ENCODE measurements around the gene OR2D2. TPM values are rescaled to one million over a fixed set of nuclear protein-coding genes. Genes with fewer than 3 reads are reported as not detected.
A peak's percentile ranks its signal among the peaks of the same experiment; 100 is the strongest.

OR2D2 gene
- 0.51 and 0.87 TPM in 2 replicates for total RNA-seq (2012; rRNA removed)

DNA sequence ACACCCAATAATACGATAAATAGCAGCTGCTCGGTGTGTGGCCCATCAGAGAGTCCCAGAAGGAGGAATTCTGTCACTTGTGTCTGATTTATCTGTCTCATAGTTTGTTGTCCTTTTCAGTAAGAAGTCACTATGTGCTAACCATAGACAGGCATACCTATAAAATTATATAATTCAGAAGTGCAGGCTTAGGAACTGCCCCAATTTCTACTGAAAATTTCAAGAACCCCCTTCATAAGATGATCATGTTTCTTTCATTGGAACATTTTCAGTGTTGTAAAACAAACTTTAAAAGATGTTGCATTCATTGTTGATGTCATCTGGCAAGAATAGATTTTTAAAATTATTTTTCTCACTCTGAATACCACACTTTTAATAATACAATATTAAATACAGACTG lies at the start of gene OR2D2:
Gene OR2D2, minus strand, starts transcription at position 101 of the 400 bp plus-strand sequence. Its CDS starts 0 bp downstream, at position 101.
- Histone ChIP-seq H3K4me2 (ENCODE audit: low read length) (no peak within 1 kb of the TSS), H3K36me3 (ENCODE audit: insufficient read depth, low read length) (no peaks in the 10 kb centered on the region), H3K4me3 (ENCODE audit: low read length) (no peak within 1 kb of the TSS), H3K4me1 (ENCODE audit: control insufficient read depth, insufficient read depth, low read length) (no peaks in the 10 kb centered on the region), H3K9ac (ENCODE audit: low read depth, low read length) (no peak within 1 kb of the TSS), H3K27me3 (ENCODE audit: control insufficient read depth, insufficient read depth, low read length) (no peaks in the 10 kb centered on the region), H3K9me3 (replicated peaks; ENCODE audit: low read length) (no peaks in the 10 kb centered on the region)

DNA sequence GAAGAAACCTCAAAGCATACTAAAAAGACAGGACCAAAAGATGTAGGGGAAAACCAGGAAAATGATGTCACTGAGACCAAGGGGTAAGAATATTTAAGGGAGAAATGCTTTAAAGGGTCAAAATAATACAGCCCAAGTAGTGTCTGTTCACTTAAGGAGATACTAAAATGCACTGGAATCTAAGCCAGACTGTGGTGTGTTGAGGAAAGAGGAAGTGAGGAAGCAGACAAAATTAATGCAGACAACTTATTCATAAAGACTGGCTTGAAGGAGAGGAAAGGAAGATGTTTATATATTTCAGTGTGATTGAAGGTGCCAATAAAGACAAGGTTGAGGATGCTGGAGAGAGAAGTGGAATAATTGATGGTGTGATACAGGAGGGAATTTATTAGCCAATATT lies 49.7 kb upstream of the OR2D2 start:
- H3K9me3 ChIP-seq (replicated peaks; ENCODE audit: low read length) = no peaks in the 10 kb centered on the region
- no peaks in the 10 kb centered on the region for H3K4me1 ChIP-seq (ENCODE audit: control insufficient read depth, insufficient read depth, low read length)
- H3K27me3 ChIP-seq (ENCODE audit: control insufficient read depth, insufficient read depth, low read length) = no peaks in the 10 kb centered on the region
- H3K4me3 ChIP-seq (ENCODE audit: low read length) = no peak overlapping the region
- no peaks in the 10 kb centered on the region for H3K36me3 ChIP-seq (ENCODE audit: insufficient read depth, low read length)
- H3K9ac ChIP-seq (ENCODE audit: low read depth, low read length) = no peak overlapping the region
- no peak overlapping the region for H3K4me2 ChIP-seq (ENCODE audit: low read length)

DNA sequence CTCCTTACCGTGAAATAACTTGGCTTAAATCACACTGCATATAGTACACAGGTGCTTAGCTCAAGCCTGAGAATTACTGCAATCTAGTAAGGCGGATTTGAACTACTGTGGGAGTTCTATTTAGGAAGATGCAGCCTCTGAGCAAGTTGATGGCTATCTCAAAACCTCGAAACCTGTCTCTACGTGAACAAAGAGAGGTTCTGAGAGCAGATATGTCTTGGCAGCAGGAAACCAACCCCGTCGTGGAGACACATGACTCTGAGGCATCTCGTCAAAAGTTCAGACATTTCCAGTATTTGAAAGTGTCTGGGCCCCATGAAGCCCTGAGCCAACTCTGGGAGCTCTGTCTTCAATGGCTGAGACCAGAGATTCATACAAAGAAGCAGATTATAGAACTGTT lies 39.8 kb upstream of the OR2D2 start:
- no peak overlapping the region for H3K4me3 ChIP-seq (ENCODE audit: low read length)
- H3K9ac ChIP-seq (ENCODE audit: low read depth, low read length) = no peak overlapping the region
- H3K36me3 ChIP-seq (ENCODE audit: insufficient read depth, low read length) = no peaks in the 10 kb centered on the region
- no peaks in the 10 kb centered on the region for H3K27me3 ChIP-seq (ENCODE audit: control insufficient read depth, insufficient read depth, low read length)
- peaks cover 8% of the 10 kb centered on the region for H3K4me1 ChIP-seq (ENCODE audit: control insufficient read depth, insufficient read depth, low read length)
- no peaks in the 10 kb centered on the region for H3K9me3 ChIP-seq (replicated peaks; ENCODE audit: low read length)
- no peak overlapping the region for H3K4me2 ChIP-seq (ENCODE audit: low read length)

DNA sequence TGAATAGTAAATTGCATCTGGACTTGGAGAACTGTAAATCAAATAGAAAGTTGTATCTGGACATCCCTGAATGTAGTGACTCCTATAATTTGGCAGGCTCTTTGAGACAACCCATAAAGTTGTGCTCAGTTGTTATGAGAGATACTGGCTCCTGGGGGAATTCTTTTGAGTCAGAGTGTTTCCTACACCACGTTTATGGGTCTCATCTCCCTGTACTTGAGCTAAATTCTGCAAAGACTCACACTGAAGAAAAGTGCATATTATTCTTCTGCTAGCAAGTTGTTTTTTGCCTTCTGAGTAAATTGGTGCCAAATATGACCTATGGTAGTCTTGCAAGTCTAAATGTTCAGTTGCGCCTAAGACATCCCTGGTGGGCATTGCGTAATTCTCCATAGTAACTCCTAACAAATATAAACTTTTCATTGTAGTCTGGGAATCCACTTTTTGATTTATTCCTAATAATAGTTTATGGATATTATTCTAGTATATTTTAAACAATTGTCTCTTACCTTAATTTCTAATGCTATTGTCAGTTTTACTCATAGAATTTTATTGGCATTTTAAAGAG lies 38.9 kb upstream of the OR2D2 start:
- H3K4me1 ChIP-seq (ENCODE audit: control insufficient read depth, insufficient read depth, low read length) = peaks cover 9% of the 10 kb centered on the region
- no peak overlapping the region for H3K4me3 ChIP-seq (ENCODE audit: low read length)
- H3K9me3 ChIP-seq (replicated peaks; ENCODE audit: low read length) = no peaks in the 10 kb centered on the region
- H3K9ac ChIP-seq (ENCODE audit: low read depth, low read length) = no peak overlapping the region
- no peak overlapping the region for H3K4me2 ChIP-seq (ENCODE audit: low read length)
- no peaks in the 10 kb centered on the region for H3K27me3 ChIP-seq (ENCODE audit: control insufficient read depth, insufficient read depth, low read length)
- H3K36me3 ChIP-seq (ENCODE audit: insufficient read depth, low read length) = no peaks in the 10 kb centered on the region

DNA sequence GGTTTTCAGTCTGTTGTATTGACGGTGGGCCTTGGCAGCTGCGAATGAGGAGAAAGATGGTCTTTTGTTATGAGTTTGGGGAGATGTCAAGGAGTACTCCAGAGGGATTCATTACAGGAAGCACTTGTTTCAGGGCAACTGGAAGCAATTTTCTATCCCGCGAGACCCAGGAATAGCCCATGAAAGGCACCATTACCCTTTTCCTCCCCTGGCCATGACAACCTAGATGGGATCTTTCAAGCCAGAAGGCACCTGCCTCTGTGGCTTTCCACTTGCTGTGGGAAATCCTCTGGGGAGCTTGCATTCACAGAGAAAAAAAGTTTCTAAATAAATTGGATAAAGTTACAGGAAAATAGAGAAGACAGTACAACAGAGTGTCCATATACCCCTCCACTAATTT lies 36.6 kb upstream of the OR2D2 start:
- no peak overlapping the region for H3K4me3 ChIP-seq (ENCODE audit: low read length)
- no peaks in the 10 kb centered on the region for H3K9me3 ChIP-seq (replicated peaks; ENCODE audit: low read length)
- H3K4me2 ChIP-seq (ENCODE audit: low read length) = no peak overlapping the region
- H3K36me3 ChIP-seq (ENCODE audit: insufficient read depth, low read length) = no peaks in the 10 kb centered on the region
- H3K4me1 ChIP-seq (ENCODE audit: control insufficient read depth, insufficient read depth, low read length) = peaks cover 14% of the 10 kb centered on the region
- no peak overlapping the region for H3K9ac ChIP-seq (ENCODE audit: low read depth, low read length)
- H3K27me3 ChIP-seq (ENCODE audit: control insufficient read depth, insufficient read depth, low read length) = no peaks in the 10 kb centered on the region

DNA sequence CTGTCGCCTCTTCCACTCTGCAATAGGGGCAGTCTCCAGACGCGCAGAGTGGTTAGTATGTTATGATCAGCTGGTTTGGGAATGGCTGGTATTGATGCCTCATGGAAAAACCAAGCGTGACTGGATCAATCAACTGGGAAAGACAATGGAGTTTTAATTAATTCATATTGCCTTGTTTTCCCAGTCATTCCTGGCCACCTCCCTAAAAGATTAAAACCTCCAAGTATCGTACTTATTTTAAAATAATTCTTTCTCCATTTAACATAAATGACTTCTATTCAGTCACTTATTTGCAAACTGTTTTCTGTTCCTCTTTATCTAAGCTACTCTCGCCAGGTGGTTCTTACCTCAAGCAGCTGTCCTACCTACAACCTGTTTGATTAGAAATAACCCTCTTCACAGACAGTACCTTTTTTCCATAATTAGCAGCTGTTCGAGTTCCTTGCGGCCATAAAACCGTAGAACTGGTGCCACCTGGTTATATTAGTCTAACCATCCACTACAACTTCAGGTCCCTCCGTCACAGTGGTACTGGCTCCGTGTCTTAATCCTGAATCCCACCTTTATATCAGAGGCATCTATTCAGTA lies 34.8 kb upstream of the OR2D2 start:
- H3K9ac ChIP-seq (ENCODE audit: low read depth, low read length) = peak overlapping the region; percentile 80
- no peaks in the 10 kb centered on the region for H3K9me3 ChIP-seq (replicated peaks; ENCODE audit: low read length)
- H3K4me3 ChIP-seq (ENCODE audit: low read length) = peak overlapping the region; percentile 83

DNA sequence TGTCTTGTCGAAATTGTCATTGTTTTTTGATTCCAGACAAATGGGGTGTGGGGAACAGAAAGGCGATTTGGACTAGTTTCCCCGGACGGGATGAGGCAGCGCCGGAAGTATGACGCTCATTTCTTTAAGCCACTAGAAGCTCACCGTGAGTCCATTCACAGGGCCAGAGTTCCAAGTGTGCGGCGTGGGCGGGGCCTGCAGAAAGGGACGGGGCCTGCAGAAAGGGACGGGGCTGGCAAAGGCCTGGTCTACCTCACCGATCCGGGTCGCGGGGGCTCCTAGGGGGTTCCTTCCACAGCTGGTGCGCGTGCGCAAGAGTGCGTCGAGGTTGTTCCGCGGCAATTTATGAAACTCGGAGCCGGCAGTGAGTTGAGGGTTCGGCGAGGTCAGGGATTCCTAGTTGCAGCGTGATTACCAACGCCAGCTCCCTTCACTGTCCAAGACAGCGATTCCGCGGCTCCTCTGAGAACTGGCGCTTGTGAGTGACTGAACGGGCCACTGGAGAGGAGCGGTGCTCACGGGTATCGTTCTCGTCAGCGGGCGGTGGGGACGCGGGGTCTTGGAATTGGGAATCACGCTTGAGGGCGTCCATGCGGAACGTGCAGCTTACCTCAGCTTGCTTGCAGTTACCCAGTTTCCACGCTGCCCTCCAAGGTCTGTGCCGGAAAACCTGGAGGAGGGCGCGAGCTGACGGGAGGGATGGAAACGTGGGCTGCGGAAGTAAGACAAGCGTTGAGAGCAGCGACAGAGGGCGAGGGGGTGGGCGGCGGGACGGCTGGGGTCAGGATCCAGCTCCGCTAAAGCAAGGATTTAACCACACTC lies 34.1 kb upstream of the OR2D2 start, which contains the start of gene ZNF215:
Gene ZNF215, plus strand, starts transcription at position 219 of the 822 bp plus-strand sequence. CDS start 5,847 bp downstream, outside the sequence.
- peak within 1 kb of the TSS; percentile 80 for H3K9ac ChIP-seq (ENCODE audit: low read depth, low read length)

More for the DNA sequence above, 34.8 kb upstream of the OR2D2 start:
- Histone ChIP-seq H3K4me1 (ENCODE audit: control insufficient read depth, insufficient read depth, low read length) (peaks cover 14% of the 10 kb centered on the region), H3K36me3 (ENCODE audit: insufficient read depth, low read length) (no peaks in the 10 kb centered on the region), H3K27me3 (ENCODE audit: control insufficient read depth, insufficient read depth, low read length) (no peaks in the 10 kb centered on the region), H3K4me2 (ENCODE audit: low read length) (peak overlapping the region; percentile 90)

DNA sequence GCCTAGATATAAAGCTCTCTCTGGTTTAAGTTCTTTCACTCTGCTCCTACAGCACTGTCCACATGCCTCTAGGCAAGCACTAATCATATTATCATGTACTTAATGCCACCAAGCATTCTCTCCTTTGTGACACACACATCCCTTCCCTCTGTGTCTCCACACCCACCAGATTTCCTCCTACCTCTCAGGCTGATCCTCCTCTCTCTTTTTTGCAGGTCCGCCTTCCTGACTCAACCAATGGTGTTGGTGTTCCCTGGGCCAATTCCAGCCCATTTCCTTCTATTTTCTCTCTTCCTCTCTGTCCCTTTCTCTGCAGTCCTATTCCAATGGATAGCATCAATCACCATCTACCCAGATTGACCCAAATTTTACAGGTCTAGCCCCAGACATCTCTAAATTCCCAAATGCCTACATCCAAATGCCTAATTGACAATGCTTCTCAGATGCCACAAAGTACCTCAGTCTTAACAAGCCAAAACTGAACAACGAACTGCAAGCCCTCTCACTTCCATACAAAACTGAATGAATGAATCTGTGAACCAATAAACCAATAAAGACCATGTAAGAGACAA lies 33.4 kb upstream of the OR2D2 start:
- Histone ChIP-seq H3K9me3 (replicated peaks; ENCODE audit: low read length) (no peaks in the 10 kb centered on the region), H3K4me3 (ENCODE audit: low read length) (peak overlapping the region; percentile 83), H3K9ac (ENCODE audit: low read depth, low read length) (peak overlapping the region; percentile 80), H3K4me2 (ENCODE audit: low read length) (peak overlapping the region; percentile 90), H3K27me3 (ENCODE audit: control insufficient read depth, insufficient read depth, low read length) (no peaks in the 10 kb centered on the region), H3K4me1 (ENCODE audit: control insufficient read depth, insufficient read depth, low read length) (peaks cover 14% of the 10 kb centered on the region), H3K36me3 (ENCODE audit: insufficient read depth, low read length) (no peaks in the 10 kb centered on the region)

More for the DNA sequence above, 34.1 kb upstream of the OR2D2 start, which contains the start of gene ZNF215:
- Histone ChIP-seq H3K4me1 (ENCODE audit: control insufficient read depth, insufficient read depth, low read length) (peaks cover 14% of the 10 kb centered on the region), H3K36me3 (ENCODE audit: insufficient read depth, low read length) (no peaks in the 10 kb centered on the region), H3K4me2 (ENCODE audit: low read length) (peak within 1 kb of the TSS; percentile 90), H3K4me3 (ENCODE audit: low read length) (peak within 1 kb of the TSS; percentile 83), H3K9me3 (replicated peaks; ENCODE audit: low read length) (no peaks in the 10 kb centered on the region), H3K27me3 (ENCODE audit: control insufficient read depth, insufficient read depth, low read length) (no peaks in the 10 kb centered on the region)

GRCh38 chr11:6925007-6925577 lies 32.8 kb upstream of the OR2D2 start:
- no peaks in the 10 kb centered on the region for H3K36me3 ChIP-seq (ENCODE audit: insufficient read depth, low read length)
- no peak overlapping the region for H3K4me3 ChIP-seq (ENCODE audit: low read length)
- H3K4me1 ChIP-seq (ENCODE audit: control insufficient read depth, insufficient read depth, low read length) = peaks cover 14% of the 10 kb centered on the region
- H3K4me2 ChIP-seq (ENCODE audit: low read length) = no peak overlapping the region
- no peaks in the 10 kb centered on the region for H3K27me3 ChIP-seq (ENCODE audit: control insufficient read depth, insufficient read depth, low read length)
- H3K9ac ChIP-seq (ENCODE audit: low read depth, low read length) = no peak overlapping the region
- H3K9me3 ChIP-seq (replicated peaks; ENCODE audit: low read length) = no peaks in the 10 kb centered on the region

GRCh38 chr11:6920702-6921101 lies 28.4 kb upstream of the OR2D2 start, which contains the start of gene OR2D3:
Gene OR2D3 (plus strand): TSS chr11:6921002. CDS start chr11:6921002, 0 bp downstream.
- no peaks in the 10 kb centered on the region for H3K36me3 ChIP-seq (ENCODE audit: insufficient read depth, low read length)
- H3K9ac ChIP-seq (ENCODE audit: low read depth, low read length) = no peak within 1 kb of the TSS
- H3K4me2 ChIP-seq (ENCODE audit: low read length) = no peak within 1 kb of the TSS
- H3K9me3 ChIP-seq (replicated peaks; ENCODE audit: low read length) = no peaks in the 10 kb centered on the region
- no peaks in the 10 kb centered on the region for H3K27me3 ChIP-seq (ENCODE audit: control insufficient read depth, insufficient read depth, low read length)
- no peak within 1 kb of the TSS for H3K4me3 ChIP-seq (ENCODE audit: low read length)
- H3K4me1 ChIP-seq (ENCODE audit: control insufficient read depth, insufficient read depth, low read length) = peaks cover 2% of the 10 kb centered on the region

- no peaks in the 10 kb centered on the region for H3K36me3 ChIP-seq (ENCODE audit: insufficient read depth, low read length)
- H3K9ac ChIP-seq (ENCODE audit: low read depth, low read length) = no peak overlapping the region
- H3K4me2 ChIP-seq (ENCODE audit: low read length) = no peak overlapping the region
- no peaks in the 10 kb centered on the region for H3K27me3 ChIP-seq (ENCODE audit: control insufficient read depth, insufficient read depth, low read length)
- H3K9me3 ChIP-seq (replicated peaks; ENCODE audit: low read length) = no peaks in the 10 kb centered on the region
- no peak overlapping the region for H3K4me3 ChIP-seq (ENCODE audit: low read length)
- no peaks in the 10 kb centered on the region for H3K4me1 ChIP-seq (ENCODE audit: control insufficient read depth, insufficient read depth, low read length)
These were observed 27.4 kb upstream of the OR2D2 start for GRCh38 chr11:6919698-6920097.
